DND-41 (cell line): Measurements from ENCODE around the gene METTL15.
"Not testable (repeated sequence)": the region's sequence is repeated elsewhere in the genome, so short reads cannot be mapped to it uniquely, and the experiment has no call there.

Experiments
- ATAC-seq: fragments of 200-7000 bp; cut with Tn5 transposase; 3 replicates; pipeline ENCODE4 v1.9.1; 2021; ENCODE audit warnings: low read depth; ENCODE audit not compliant: insufficient read depth
- DNase-seq: peaks from one replicate; pipeline ENCODE4 v3.0.0-alpha.2; 2020
- H2AFZ ChIP-seq: 2 replicates; pipeline ENCODE4 v1.6.0; 2012; ENCODE audit warnings: low read depth, low read length
- H3K27ac ChIP-seq: 2 replicates; pipeline ENCODE4 v1.5.1; 2012; ENCODE audit warnings: low read length, inconsistent platforms
- H3K27me3 ChIP-seq: fragments of 200-600 bp; sonication (generic); 2 replicates; pipeline ENCODE4 v1.6.0; 2012; ENCODE audit warnings: low read length, mild to moderate bottlenecking, inconsistent platforms; ENCODE audit not compliant: insufficient read depth, poor library complexity
- H3K36me3 ChIP-seq: 2 replicates; pipeline ENCODE4 v1.5.1; 2012; ENCODE audit warnings: low read length, inconsistent platforms; ENCODE audit not compliant: insufficient read depth
- H3K4me1 ChIP-seq: 2 replicates; pipeline ENCODE4 v1.5.1; 2012; ENCODE audit warnings: mild to moderate bottlenecking, low read length; ENCODE audit not compliant: insufficient read depth
- H3K4me2 ChIP-seq: 2 replicates; pipeline ENCODE4 v1.6.0; 2012; ENCODE audit warnings: mild to moderate bottlenecking, moderate library complexity, low read length, inconsistent platforms; ENCODE audit not compliant: insufficient read depth
- H3K4me3 ChIP-seq, 2 experiments: fragments of 200-600 bp in 1 of 2; shearing (Covaris generic) in 1 of 2; 2 replicates each; pipeline ENCODE4 v1.5.1; 2012 to 2016; ENCODE audit warnings: inconsistent platforms in 2 of 2, low read length in 2 of 2, mild to moderate bottlenecking in 2 of 2, low read depth in 1 of 2, moderate library complexity in 1 of 2
- H3K79me2 ChIP-seq: 2 replicates; pipeline ENCODE4 v1.6.0; 2012; ENCODE audit warnings: low read length, inconsistent platforms; ENCODE audit not compliant: insufficient read depth
- H3K9ac ChIP-seq: 2 replicates; pipeline ENCODE4 v1.6.0; 2012; ENCODE audit warnings: low read depth, mild to moderate bottlenecking, inconsistent platforms, low read length, moderate library complexity
- H3K9me3 ChIP-seq: 2 replicates; pipeline ENCODE4 v1.5.1; 2012; ENCODE audit warnings: low read length, moderate library complexity, mild to moderate bottlenecking, inconsistent platforms; ENCODE audit not compliant: insufficient read depth, severe bottlenecking
- H4K20me1 ChIP-seq: 2 replicates; pipeline ENCODE4 v1.6.0; 2012; ENCODE audit warnings: low read length; ENCODE audit not compliant: insufficient read depth
- CTCF ChIP-seq: IDR thresholded peaks from 2 replicates; pipeline ENCODE4 v1.5.1; 2012; ENCODE audit warnings: borderline replicate concordance, low read length, moderate library complexity, mild to moderate bottlenecking; ENCODE audit not compliant: poor library complexity, severe bottlenecking; ENCODE audit errors: extremely low read depth
- EZH2 ChIP-seq: IDR thresholded peaks from 3 replicates; pipeline ENCODE4 v1.6.1; 2012; ENCODE audit warnings: borderline replicate concordance, low read depth, mild to moderate bottlenecking, moderate library complexity, low read length, inconsistent platforms; ENCODE audit not compliant: severe bottlenecking

METTL15 gene

GRCh38 chr11:28323621-28324020, 215.4 kb downstream of the METTL15 start:
- Histone ChIP-seq H3K4me1 (no peaks in the 10 kb centered on the region), H4K20me1 (no peaks in the 10 kb centered on the region), H3K4me2 (no peak overlapping the region), H3K4me3 (no peak overlapping the region), H3K27ac (no peak overlapping the region), H3K36me3 (no peaks in the 10 kb centered on the region), H3K9me3 (no peaks in the 10 kb centered on the region), H3K9ac (no peak overlapping the region), H3K79me2 (no peaks in the 10 kb centered on the region), H2AFZ (no peak overlapping the region), H3K27me3 (no peaks in the 10 kb centered on the region)
- ATAC-seq (no peak), DNase-seq (no peak)
- no peak for TF ChIP-seq CTCF
- no peak for TF ChIP-seq EZH2

- not testable (repeated sequence) for H3K9ac ChIP-seq, H4K20me1 ChIP-seq, H3K4me1 ChIP-seq, H3K27me3 ChIP-seq, H3K79me2 ChIP-seq, H3K36me3 ChIP-seq, H3K27ac ChIP-seq, DNase-seq, H2AFZ ChIP-seq, H3K4me3 ChIP-seq, H3K9me3 ChIP-seq, H3K4me2 ChIP-seq
- ATAC-seq, result peak; percentile 99
These were observed 224.2 kb downstream of the METTL15 start for GRCh38 chr11:28332393-28332792.

DNA sequence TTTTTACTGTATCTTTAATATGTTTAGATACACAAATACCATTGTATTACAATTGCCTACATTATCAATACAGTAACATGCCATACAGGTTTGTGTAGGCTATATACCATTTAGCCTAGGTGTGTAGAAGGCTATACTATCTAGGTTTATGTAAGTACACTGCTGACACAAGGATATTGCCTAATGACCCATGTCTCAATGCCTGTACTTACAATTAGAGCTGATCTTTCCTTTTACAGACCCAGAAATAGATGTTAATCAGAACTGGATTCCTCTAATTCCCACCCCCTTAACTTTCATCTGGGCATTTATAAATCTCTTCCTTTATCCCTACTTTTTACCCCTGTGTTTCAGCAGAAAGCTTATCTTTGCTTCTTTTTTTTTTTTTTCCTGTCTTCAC, 229.5 kb downstream of the METTL15 start:
- no peaks in the 10 kb centered on the region for H3K79me2 ChIP-seq
- no peak for DNase-seq
- no peaks in the 10 kb centered on the region for H3K27me3 ChIP-seq
- H3K4me3 ChIP-seq, result no peak overlapping the region
- ATAC-seq, result no peak
- peaks cover 12% of the 10 kb centered on the region for H3K9me3 ChIP-seq
- H3K9ac ChIP-seq, result no peak overlapping the region
- TF ChIP-seq EZH2, result no peak
- no peak overlapping the region for H3K27ac ChIP-seq
- H3K4me2 ChIP-seq, result no peak overlapping the region
- no peak overlapping the region for H2AFZ ChIP-seq
- peaks cover 11% of the 10 kb centered on the region for H3K4me1 ChIP-seq
- no peaks in the 10 kb centered on the region for H4K20me1 ChIP-seq
- no peaks in the 10 kb centered on the region for H3K36me3 ChIP-seq

GRCh38 chr11:28338371-28338770, 230.2 kb downstream of the METTL15 start:
- Histone ChIP-seq H3K9ac (no peak overlapping the region), H3K4me1 (peaks cover 17% of the 10 kb centered on the region), H4K20me1 (no peaks in the 10 kb centered on the region), H3K9me3 (peaks cover 12% of the 10 kb centered on the region), H3K27ac (no peak overlapping the region), H2AFZ (no peak overlapping the region), H3K4me2 (no peak overlapping the region), H3K79me2 (no peaks in the 10 kb centered on the region), H3K27me3 (no peaks in the 10 kb centered on the region), H3K36me3 (no peaks in the 10 kb centered on the region), H3K4me3 (no peak overlapping the region)
- TF ChIP-seq EZH2 (no peak), CTCF (no peak)
- ATAC-seq (no peak), DNase-seq (no peak)
